Measurements from ENCODE around the gene TLX2. TPM values are rescaled to one million over a fixed set of nuclear protein-coding genes. Genes with fewer than 3 reads are reported as not detected.
"Not testable (repeated sequence)": the region's sequence is repeated elsewhere in the genome, so short reads cannot be mapped to it uniquely, and the experiment has no call there.

Gene TLX2
- total and polyA plus RNA-seq, 2 donors (not counting 3 experiments of a cell fraction or from before 2014, with no cell fraction given): not detected

- Histone ChIP-seq H2AFZ (ENCODE audit: low read depth, low read length) (peak within 1 kb of the TSS; percentile 93), H3K4me3 (replicated peaks in 1 of 3; ENCODE audit: insufficient read depth in 1 of 3, low read depth in 1 of 3, low read length in 3 of 3) (peak within 1 kb of the TSS; percentile 6 to 79 (median 66)), H3K36me3 (ENCODE audit: control insufficient read depth in 2 of 2, extremely low read depth in 1 of 2, insufficient read depth in 2 of 2, low read length in 2 of 2) (peaks cover 0 to 3% of the 10 kb centered on the region in 2 experiments), H3K79me2 (ENCODE audit: control insufficient read depth, insufficient read depth, low read length) (peaks cover 16% of the 10 kb centered on the region), H3K27ac (ENCODE audit: insufficient read depth, low read depth, low read length) (peak within 1 kb of the TSS; percentile 36), H3K4me1 (ENCODE audit: control insufficient read depth, extremely low read depth, insufficient read depth, low read length) (peaks cover 13% of the 10 kb centered on the region), H3K9me3 (replicated peaks; ENCODE audit: control insufficient read depth, insufficient read depth, low read length) (no peaks in the 10 kb centered on the region), H4K20me1 (replicated peaks; ENCODE audit: control insufficient read depth, extremely low read depth, insufficient read depth, low read length) (no peaks in the 10 kb centered on the region), H3K27me3 (ENCODE audit: control insufficient read depth in 2 of 2, insufficient read depth in 2 of 2, low read length in 2 of 2) (no peaks in the 10 kb centered on the region), H3K9ac (replicated peaks; ENCODE audit: extremely low read depth, insufficient read depth, low read length) (peak within 1 kb of the TSS; percentile 68), H3K4me2 (ENCODE audit: insufficient read depth, low read length) (peak within 1 kb of the TSS; percentile 68), H3K9me1 (replicated peaks; ENCODE audit: control insufficient read depth, extremely low read depth, insufficient read depth, low read length) (no peaks in the 10 kb centered on the region)
- TF ChIP-seq MYC (IDR thresholded peaks at IDR 0.05; ENCODE audit: low read depth, low read length) (no peak), CTCF (IDR thresholded peaks at IDR 0.05; ENCODE audit: extremely low read depth in 1 of 2, insufficient read depth in 1 of 2, low read depth in 1 of 2, low read length in 2 of 2) (peak; percentile 89 to 93), POLR2A (IDR thresholded peaks at IDR 0.05; ENCODE audit: low read depth, low read length) (peak; percentile 55)
- CTCF ChIA-PET: interaction anchor here (0.8 to 5.6 kb wide), 19 partner anchors 10 to 233 kb away, joined by 3 to 82 read pairs (median 6); partner anchors contain the start of genes AUP1, DQX1, HTRA2 and INO80B
- intact Hi-C loops (cut with micrococcal nuclease): loop anchor here (1.0 kb wide), 9 partner anchors 11 to 104 kb away; partner anchors contain the start of genes AUP1, HTRA2, INO80B and MRPL53
- dilution Hi-C loops (cut with MboI; ENCODE audit: extremely low pct_ligation_motif_present, low sequenced_read_pairs): no loop called here
- BruUV-seq (replicated peaks): TSS peak; percentile 74
- FAIRE-seq (peak; percentile 99), DNase-seq (ENCODE audit: low read depth, low spot score) (peak; percentile 97)
- POLR2A ChIA-PET: interaction anchor here (0.6 to 0.7 kb wide), 2 partner anchors 10 to 707 kb away, joined by 3 to 19 read pairs; partner anchors contain the start of gene MRPL53
Measured at GRCh38 chr2:74482801-74483674, 31.2 kb upstream of the TLX2 start, which contains the start of the genes CCDC142 and TTC31. TSS of gene CCDC142 (minus strand) at chr2:74482998. CDS start at chr2:74482837, 161 bp downstream. TSS of gene TTC31 (plus strand) at chr2:74483081. CDS start at chr2:74483096, 15 bp downstream.

- Histone ChIP-seq H2AFZ (ENCODE audit: low read depth, low read length) (peak overlapping the region; percentile 81), H3K79me2 (ENCODE audit: control insufficient read depth, insufficient read depth, low read length) (peaks cover 16% of the 10 kb centered on the region), H3K4me2 (ENCODE audit: insufficient read depth, low read length) (peak overlapping the region; percentile 65), H3K4me3 (replicated peaks in 1 of 3; ENCODE audit: insufficient read depth in 1 of 3, low read depth in 1 of 3, low read length in 3 of 3) (peak overlapping the region; percentile 6 to 79 (median 66)), H3K9ac (replicated peaks; ENCODE audit: extremely low read depth, insufficient read depth, low read length) (peak overlapping the region; percentile 68), H3K4me1 (ENCODE audit: control insufficient read depth, extremely low read depth, insufficient read depth, low read length) (peaks cover 13% of the 10 kb centered on the region)
- FAIRE-seq; DNase-seq (ENCODE audit: low read depth, low spot score); dilution Hi-C loops (cut with MboI; ENCODE audit: extremely low pct_ligation_motif_present, low sequenced_read_pairs); H3K9me3 ChIP-seq (replicated peaks; ENCODE audit: control insufficient read depth, insufficient read depth, low read length); H3K27me3 ChIP-seq (ENCODE audit: control insufficient read depth in 2 of 2, insufficient read depth in 2 of 2, low read length in 2 of 2); H3K9me1 ChIP-seq (replicated peaks; ENCODE audit: control insufficient read depth, extremely low read depth, insufficient read depth, low read length); H4K20me1 ChIP-seq (replicated peaks; ENCODE audit: control insufficient read depth, extremely low read depth, insufficient read depth, low read length); BruUV-seq (replicated peaks); H3K27ac ChIP-seq (ENCODE audit: insufficient read depth, low read depth, low read length); POLR2A ChIA-PET; H3K36me3 ChIP-seq (ENCODE audit: control insufficient read depth in 2 of 2, extremely low read depth in 1 of 2, insufficient read depth in 2 of 2, low read length in 2 of 2): not testable (repeated sequence)
- CTCF ChIA-PET: interaction anchor here (1.5 to 5.6 kb wide), 9 partner anchors 10 to 104 kb away, joined by 3 to 82 read pairs (median 10); partner anchors contain the start of genes AUP1, DQX1, HTRA2 and MRPL53
- intact Hi-C loops (cut with micrococcal nuclease): loop anchor here (1.0 kb wide), 6 partner anchors 15 to 104 kb away; partner anchors contain the start of genes AUP1, HTRA2, INO80B and PCGF1
Measured at GRCh38 chr2:74483675-74484164, 30.5 kb upstream of the TLX2 start.
